B cell (primary cell): ENCODE results near the gene GNAI3. TPM values are rescaled to one million over a fixed set of nuclear protein-coding genes. Genes with fewer than 3 reads are reported as not detected.

Source experiments
- ATAC-seq: fragments of 200-7000 bp; cut with Tn5 transposase; one replicate; pipeline ENCODE4 v1.10.0; 2021; ENCODE audit warnings: low read depth, mild to moderate bottlenecking, moderate number of reproducible peaks, moderate library complexity
- CTCF ChIA-PET: fragments of 350-600 bp; sonication (Branson Sonifier 250); formaldehyde crosslinking; loops from one replicate; lab custom pipeline; 2021; ENCODE audit warnings: antibody characterized with exemption, inconsistent platforms; lab: Charles Lee
- POLR2A ChIA-PET: fragments of 350-600 bp; sonication (Branson Sonifier 250); formaldehyde crosslinking; loops from one replicate; lab custom pipeline; 2021; ENCODE audit warnings: antibody characterized with exemption; lab: Charles Lee
- DNase-seq: peaks from one replicate; pipeline ENCODE4 v3.0.0; 2013
- H2AFZ ChIP-seq: 2 replicates; pipeline ENCODE4 v1.6.1; 2012; ENCODE audit warnings: mild to moderate bottlenecking, low read depth, low read length; ENCODE audit not compliant: insufficient read depth, poor library complexity, severe bottlenecking
- H3K27ac ChIP-seq, 2 donors: 1 replicate in 1 of 2; 2 replicates in 1 of 2; pipeline ENCODE4 v1.5.1; 2012 to 2013; ENCODE audit warnings: low read length in 2 of 2, mild to moderate bottlenecking in 2 of 2, moderate library complexity in 1 of 2
- H3K27me3 ChIP-seq, 4 experiments: fragments of 200-600 bp in 1 of 4; sonication (generic) in 1 of 4; replicated peaks in 1 of 4; 1 replicate in 2 of 4; 2 replicates in 2 of 4; pipeline versions ENCODE4 v1.6.1 to v1.7.0; 2013 to 2016; ENCODE audit warnings: low read length in 3 of 4, mild to moderate bottlenecking in 2 of 4, mixed read lengths in 1 of 4, moderate library complexity in 1 of 4; ENCODE audit not compliant: insufficient read depth in 4 of 4, control insufficient read depth in 3 of 4; ENCODE audit errors: control extremely low read depth in 1 of 4
- H3K36me3 ChIP-seq, 2 experiments: replicated peaks in 1 of 2; 1 replicate in 1 of 2; 2 replicates in 1 of 2; pipeline versions ENCODE4 v1.6.1 to v1.7.1; 2013; ENCODE audit warnings: low read length in 1 of 2; ENCODE audit not compliant: insufficient read depth in 2 of 2, control insufficient read depth in 1 of 2; ENCODE audit errors: control extremely low read depth in 1 of 2, extremely low read depth in 1 of 2
- H3K4me1 ChIP-seq, 2 donors: fragments of 200-600 bp in 1 of 2; sonication (generic) in 1 of 2; 1 replicate in 1 of 2; 2 replicates in 1 of 2; pipeline versions ENCODE4 v1.5.1 to v1.6.1; 2013 to 2017; ENCODE audit warnings: low read length in 2 of 2; ENCODE audit not compliant: control insufficient read depth in 2 of 2, insufficient read depth in 2 of 2
- H3K4me2 ChIP-seq: replicated peaks from 2 replicates; pipeline ENCODE3; 2012; ENCODE audit warnings: mild to moderate bottlenecking, low read depth, low read length; ENCODE audit not compliant: poor library complexity, severe bottlenecking
- H3K4me3 ChIP-seq, 5 experiments: fragments of 200-600 bp in 1 of 5; sonication (generic) in 1 of 5; 1 replicate in 3 of 5; 2 replicates in 2 of 5; pipeline versions ENCODE4 v1.5.1 to v1.7.0; 2011 to 2016; ENCODE audit warnings: low read length in 4 of 5, mild to moderate bottlenecking in 4 of 5, low read depth in 2 of 5, control low read depth in 1 of 5, moderate library complexity in 1 of 5; ENCODE audit not compliant: insufficient read depth in 1 of 5; ENCODE audit errors: control extremely low read depth in 1 of 5, extremely low read depth in 1 of 5
- H3K79me2 ChIP-seq: fragments of 200-600 bp; sonication (generic); one replicate; pipeline ENCODE4 v1.6.0; 2016; ENCODE audit warnings: low read length; ENCODE audit not compliant: control insufficient read depth, insufficient read depth
- H3K9ac ChIP-seq: fragments of 200-600 bp; sonication (generic); 2 replicates; pipeline ENCODE4 v1.6.1; 2017; ENCODE audit warnings: mild to moderate bottlenecking, low read length, moderate library complexity
- H3K9me3 ChIP-seq, 3 donors: one replicate each; pipeline versions ENCODE4 v1.6.1 to v1.7.1; 2013; ENCODE audit warnings: low read length in 2 of 3; ENCODE audit not compliant: control insufficient read depth in 2 of 3, insufficient read depth in 1 of 3; ENCODE audit errors: control extremely low read depth in 1 of 3
- H4K20me1 ChIP-seq: 2 replicates; pipeline ENCODE4 v1.6.0; 2012; ENCODE audit warnings: mild to moderate bottlenecking, low read length; ENCODE audit not compliant: insufficient read depth, control insufficient read depth, poor library complexity, severe bottlenecking
- H3K27ac Mint-ChIP-seq: one replicate; pipeline ENCODE4 v1.8.0; 2021; ENCODE audit warnings: mixed read lengths
- H3K27me3 Mint-ChIP-seq: one replicate; pipeline ENCODE4 v1.8.0; 2021; ENCODE audit warnings: mixed read lengths
- H3K4me1 Mint-ChIP-seq: one replicate; pipeline ENCODE4 v1.8.0; 2021; ENCODE audit warnings: mixed read lengths
- H3K4me3 Mint-ChIP-seq: one replicate; pipeline ENCODE4 v1.8.0; 2021; ENCODE audit warnings: mixed read lengths
- H3K9me3 Mint-ChIP-seq: one replicate; pipeline ENCODE4 v1.8.0; 2022; ENCODE audit warnings: mixed read lengths; ENCODE audit not compliant: insufficient read depth
- EZH2 ChIP-seq: IDR thresholded peaks from 2 replicates; pipeline ENCODE4 v1.6.1; 2012; ENCODE audit warnings: borderline replicate concordance, low read depth, mild to moderate bottlenecking, moderate library complexity, low read length; ENCODE audit not compliant: insufficient read depth, poor library complexity, severe bottlenecking
- WGBS: methylation state at CpG from one replicate; pipeline ENCODE4 v1.1.5; 2013; ENCODE audit warnings: missing lambda C conversion rate; ENCODE audit not compliant: insufficient coverage; 5-methylcytosine and 5-hydroxymethylcytosine counted together
- intact Hi-C: fragments of 100-400 bp; cut with micrococcal nuclease; formaldehyde crosslinking; loops from one replicate; pipeline ENCODE4 v1.10.0; 2022
- polyA plus RNA-seq: library from polyadenylated mRNA; depleted of rRNA; stranded (reverse); fragments of >200 nt; gene quantifications from 2 replicates; pipeline ENCODE4 v1.2.3, GENCODE V29; 2012
- total RNA-seq, 2 donors: library from RNA; stranded (reverse); fragments of 120-200 nt in 1 of 2; gene quantifications; 1 replicate in 1 of 2; 2 replicates in 1 of 2; pipeline versions ENCODE4 v1.2.3 to v1.2.4, GENCODE V29; 2013 to 2022
- TF ChIP-seq, protein P1 (sequence below): fragments of 200-600 bp; IDR thresholded peaks from one replicate; pipeline ENCODE4 v1.8.0; 2022; ENCODE audit warnings: antibody characterized with exemption, mild to moderate bottlenecking

GNAI3 gene
- total and polyA plus RNA-seq, 2 donors (not counting 1 experiment from before 2014, with no cell fraction given), result 1.6 to 8.5 TPM

GRCh38 chr1:109649491-109649914 lies 101.1 kb downstream of the GNAI3 start:
- Mint-ChIP-seq H3K4me1 (peaks cover 3% of the 10 kb centered on the region), H3K4me3 (no peak overlapping the region), H3K27me3 (peaks cover 29% of the 10 kb centered on the region), H3K9me3 (no peaks in the 10 kb centered on the region), H3K27ac (no peak overlapping the region)
- Histone ChIP-seq H3K9me3 (no peaks in the 10 kb centered on the region), H3K9ac (no peak overlapping the region), H2AFZ (no peak overlapping the region), H3K27me3 (peaks cover 0 to 9% (median 3%) of the 10 kb centered on the region in 4 experiments), H3K27ac (no peak overlapping the region), H4K20me1 (no peaks in the 10 kb centered on the region), H3K4me1 (no peaks in the 10 kb centered on the region), H3K79me2 (no peaks in the 10 kb centered on the region), H3K4me3 (no peak overlapping the region), H3K4me2 (no peak overlapping the region), H3K36me3 (no peaks in the 10 kb centered on the region)
- CTCF ChIA-PET, result interaction anchor here (0.9 to 5.6 kb wide), 9 partner anchors 10 to 335 kb away, joined by 3 to 90 read pairs (median 11); partner anchors contain the start of genes AHCYL1 and GNAI3
- intact Hi-C loops, result no loop called here
- POLR2A ChIA-PET, result no interaction called here
- ATAC-seq (no peak), DNase-seq (no peak)
- TF ChIP-seq, protein P1, sequence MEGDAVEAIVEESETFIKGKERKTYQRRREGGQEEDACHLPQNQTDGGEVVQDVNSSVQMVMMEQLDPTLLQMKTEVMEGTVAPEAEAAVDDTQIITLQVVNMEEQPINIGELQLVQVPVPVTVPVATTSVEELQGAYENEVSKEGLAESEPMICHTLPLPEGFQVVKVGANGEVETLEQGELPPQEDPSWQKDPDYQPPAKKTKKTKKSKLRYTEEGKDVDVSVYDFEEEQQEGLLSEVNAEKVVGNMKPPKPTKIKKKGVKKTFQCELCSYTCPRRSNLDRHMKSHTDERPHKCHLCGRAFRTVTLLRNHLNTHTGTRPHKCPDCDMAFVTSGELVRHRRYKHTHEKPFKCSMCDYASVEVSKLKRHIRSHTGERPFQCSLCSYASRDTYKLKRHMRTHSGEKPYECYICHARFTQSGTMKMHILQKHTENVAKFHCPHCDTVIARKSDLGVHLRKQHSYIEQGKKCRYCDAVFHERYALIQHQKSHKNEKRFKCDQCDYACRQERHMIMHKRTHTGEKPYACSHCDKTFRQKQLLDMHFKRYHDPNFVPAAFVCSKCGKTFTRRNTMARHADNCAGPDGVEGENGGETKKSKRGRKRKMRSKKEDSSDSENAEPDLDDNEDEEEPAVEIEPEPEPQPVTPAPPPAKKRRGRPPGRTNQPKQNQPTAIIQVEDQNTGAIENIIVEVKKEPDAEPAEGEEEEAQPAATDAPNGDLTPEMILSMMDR, result no peak
- no peak for TF ChIP-seq EZH2
- no CpG with 5 or more reads among the region's 4 CpGs for WGBS

GRCh38 chr1:109650609-109651008 lies 102.2 kb downstream of the GNAI3 start:
- no peaks in the 10 kb centered on the region for H3K36me3 ChIP-seq
- DNase-seq (no peak), ATAC-seq (no peak)
- no CpG with 5 or more reads among the region's 3 CpGs for WGBS
- H3K4me3 Mint-ChIP-seq, result no peak overlapping the region
- H3K27me3 ChIP-seq, result peaks cover 0 to 9% (median 3%) of the 10 kb centered on the region in 4 experiments
- H3K9me3 Mint-ChIP-seq, result no peaks in the 10 kb centered on the region
- ChIA-PET CTCF (interaction anchor here (0.9 to 5.6 kb wide), 6 partner anchors 12 to 334 kb away, joined by 3 to 90 read pairs (median 13); partner anchors contain the start of genes AHCYL1 and GNAI3), POLR2A (no interaction called here)
- intact Hi-C loops, result loop anchor here (10.0 kb wide), 1 partner anchor 166 kb away; the partner anchor contains the start of gene ATXN7L2
- H3K4me3 ChIP-seq, result no peak overlapping the region
- H3K9me3 ChIP-seq, result no peaks in the 10 kb centered on the region
- no peak overlapping the region for H3K27ac ChIP-seq
- H3K79me2 ChIP-seq, result no peaks in the 10 kb centered on the region
- H2AFZ ChIP-seq, result no peak overlapping the region
- H4K20me1 ChIP-seq, result no peaks in the 10 kb centered on the region
- peaks cover 7% of the 10 kb centered on the region in 2 donors for H3K4me1 ChIP-seq
- H3K4me2 ChIP-seq, result no peak overlapping the region
- peaks cover 11% of the 10 kb centered on the region for H3K4me1 Mint-ChIP-seq
- no peak overlapping the region for H3K9ac ChIP-seq
- TF ChIP-seq, protein P1, result no peak
- TF ChIP-seq EZH2, result no peak
- peaks cover 29% of the 10 kb centered on the region for H3K27me3 Mint-ChIP-seq
- H3K27ac Mint-ChIP-seq, result no peak overlapping the region
